CD4-positive, alpha-beta T cell treated with Interferon gamma for 1 hour (primary cell): ENCODE results near the gene MST1.
"Not testable (repeated sequence)": the region's sequence is repeated elsewhere in the genome, so short reads cannot be mapped to it uniquely, and the experiment has no call there.

Experiments used
- DNase-seq: peaks from one replicate; pipeline ENCODE4 v3.0.0-alpha.2; 2020

The MST1 gene

DNA sequence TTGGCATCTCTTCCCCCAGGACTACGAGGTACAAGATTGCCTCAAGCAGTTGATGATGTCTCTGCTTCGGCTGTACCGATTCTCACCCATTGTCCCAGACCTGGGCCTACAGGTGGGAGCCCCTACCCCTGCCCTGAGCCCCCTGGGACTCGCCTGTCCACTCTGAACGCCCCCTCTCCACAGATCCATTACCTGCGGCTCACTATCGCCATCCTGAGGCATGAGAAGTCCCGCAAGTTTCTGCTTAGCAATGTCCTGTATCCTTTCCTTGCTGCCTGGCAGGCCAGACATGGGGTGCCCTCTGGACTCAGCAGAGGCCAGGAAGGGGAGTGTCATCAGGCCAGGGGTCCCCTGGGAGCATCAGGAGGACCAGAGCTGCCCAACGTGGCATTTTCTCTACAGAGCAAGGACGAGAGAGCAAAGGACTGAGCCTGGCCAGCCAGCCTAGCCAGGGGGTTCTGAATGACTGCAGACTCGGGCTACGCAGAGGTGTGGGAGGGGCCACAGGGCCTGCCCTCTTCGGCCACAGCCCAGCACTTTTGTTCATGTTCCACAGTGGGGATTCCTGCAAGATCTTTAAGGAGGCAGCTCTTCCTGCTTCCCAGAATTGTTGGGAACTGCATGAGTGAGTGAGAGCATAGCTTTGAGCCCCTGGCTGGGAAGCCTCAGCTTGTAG lies 11.3 kb upstream of the MST1 start:
- DNase-seq, result no peak

DNA sequence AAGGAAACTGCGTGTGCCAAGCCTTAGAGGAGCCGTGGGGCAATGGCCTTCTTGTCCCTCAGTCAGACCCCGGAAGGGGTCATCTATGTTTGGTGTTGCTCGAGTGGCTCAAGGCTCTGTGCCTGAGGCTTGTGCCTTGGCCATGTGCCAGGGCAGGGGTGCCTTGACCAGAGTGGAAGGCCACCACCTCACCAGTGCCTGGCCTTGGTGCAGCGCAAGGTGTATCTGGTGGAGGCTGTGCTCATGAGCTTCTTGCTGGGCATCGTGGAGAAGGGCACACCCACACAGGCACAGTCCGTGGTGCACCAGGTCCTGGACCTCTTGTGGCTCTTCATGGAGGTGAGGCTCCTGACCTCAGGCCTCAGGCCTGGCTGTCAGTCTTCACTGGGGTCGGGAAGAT lies 10.7 kb upstream of the MST1 start:
- DNase-seq, result no peak

DNA sequence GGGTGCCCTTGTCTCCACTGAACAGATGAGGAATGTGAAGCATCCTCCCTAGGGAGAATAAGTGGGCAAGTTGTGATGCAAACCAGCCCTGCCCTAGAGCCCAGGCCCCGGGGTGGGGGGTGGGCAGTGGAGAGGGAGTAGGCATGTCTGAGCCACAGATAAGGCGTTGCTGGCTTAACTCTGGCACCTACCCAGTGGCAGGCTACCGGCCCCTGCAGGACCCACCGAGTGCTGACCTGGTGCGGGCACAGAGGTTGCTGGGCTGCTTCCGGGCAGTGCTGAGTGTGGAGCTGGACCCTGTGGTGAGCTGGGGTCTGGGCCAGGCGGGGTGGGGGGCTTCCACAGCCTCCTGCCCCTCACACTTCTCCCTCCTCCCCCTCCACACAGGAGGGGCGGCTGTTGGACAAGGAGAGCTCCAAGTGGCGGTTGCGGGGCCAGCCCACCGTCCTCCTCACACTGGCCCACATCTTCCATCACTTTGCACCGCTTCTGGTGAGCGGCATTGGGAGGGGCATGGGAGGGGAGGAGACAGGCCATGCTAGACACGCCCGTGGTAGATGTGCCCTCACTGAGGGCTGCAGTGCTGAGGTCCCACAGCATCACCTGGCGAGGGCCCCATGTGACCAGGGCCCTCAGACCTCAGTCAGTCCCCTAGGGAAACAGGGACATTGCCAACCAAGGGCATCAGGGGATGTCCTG lies 10.2 kb upstream of the MST1 start:
- DNase-seq, result no peak

DNA sequence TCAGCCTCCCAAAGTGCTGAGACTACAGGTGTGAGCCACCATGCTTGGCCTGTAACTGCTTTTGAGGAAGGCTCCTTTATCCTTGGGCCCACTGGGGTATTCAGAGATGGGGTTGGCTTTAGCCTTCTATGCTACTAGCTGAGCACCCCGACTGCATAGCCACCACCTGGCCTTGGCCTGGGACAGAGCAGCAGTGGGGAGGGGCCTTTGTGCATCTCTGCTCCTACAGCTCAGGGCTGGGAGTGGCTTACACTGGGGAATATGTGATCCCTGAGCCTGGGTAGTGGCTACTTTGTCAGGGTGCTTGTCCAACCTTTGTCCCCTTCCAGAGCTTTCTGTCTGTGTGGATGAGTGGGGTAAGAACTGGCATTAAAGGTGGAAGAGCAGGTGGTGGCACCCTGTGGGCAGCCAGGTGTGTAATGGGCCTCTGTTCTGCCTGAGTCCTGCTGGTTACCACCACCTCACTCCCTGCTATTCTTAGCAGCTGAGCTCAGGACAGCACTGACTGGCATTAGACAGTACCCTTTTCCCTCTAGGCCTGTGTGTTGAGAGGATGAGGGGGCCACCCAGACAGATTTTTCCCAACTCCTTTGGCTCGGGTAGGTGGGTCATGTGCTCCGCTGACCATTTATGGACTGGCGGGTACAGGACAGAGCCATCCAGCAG lies 6.2 kb upstream of the MST1 start:
- not testable (repeated sequence) for DNase-seq

DNA sequence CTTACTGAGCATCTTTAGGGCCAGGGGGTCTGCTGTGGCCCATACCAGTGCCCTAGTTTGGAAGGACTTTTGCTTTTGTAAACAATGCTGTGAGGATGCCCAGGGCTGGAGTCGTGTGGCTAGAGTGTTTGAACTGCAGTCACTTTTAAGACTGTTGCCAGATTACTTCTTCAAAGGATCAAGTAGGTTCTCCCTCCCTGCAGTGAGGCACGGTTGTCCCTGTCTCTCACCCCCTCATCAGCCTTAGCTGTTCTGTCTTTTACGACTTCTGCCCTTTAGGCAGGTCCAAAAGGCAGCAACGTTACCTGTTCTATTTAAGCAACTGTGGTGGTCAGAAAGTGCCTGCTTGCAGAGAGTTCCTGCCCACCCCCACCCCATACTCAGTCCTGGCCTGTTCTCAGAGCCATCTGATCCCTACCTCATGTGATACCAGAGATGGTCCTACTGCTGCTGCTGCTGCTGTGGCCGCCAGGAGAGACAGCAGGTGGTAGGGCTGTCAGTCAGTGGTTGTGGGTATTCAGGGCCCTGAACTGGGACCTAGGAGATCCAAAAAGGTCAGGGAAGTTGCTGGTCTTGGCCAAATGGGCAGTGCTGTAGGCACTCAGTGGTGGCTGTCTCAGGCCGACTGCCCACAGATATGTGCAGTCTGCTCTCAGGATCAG lies 5.3 kb upstream of the MST1 start:
- DNase-seq, result not testable (repeated sequence)

DNA sequence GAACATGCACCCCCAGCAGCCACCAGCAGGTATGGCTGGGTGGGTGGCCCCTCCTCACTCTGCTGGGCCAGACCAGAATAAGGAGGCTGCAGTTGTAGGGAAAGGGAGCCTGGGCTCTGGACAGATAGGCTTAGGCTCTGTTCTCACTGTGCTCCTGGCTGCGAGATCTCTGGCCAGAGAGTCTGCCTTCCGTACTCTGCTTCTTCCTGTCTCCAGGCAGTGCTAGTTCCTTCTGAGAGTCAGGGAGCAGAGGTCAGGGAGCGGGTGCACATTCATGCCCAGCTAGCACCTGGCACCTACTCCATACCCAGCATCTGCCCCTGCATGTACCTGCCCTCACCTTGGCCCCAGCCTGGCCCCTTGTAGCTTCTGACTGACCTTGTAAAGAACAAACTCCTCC lies 2.2 kb upstream of the MST1 start:
- DNase-seq, result not testable (repeated sequence)

DNA sequence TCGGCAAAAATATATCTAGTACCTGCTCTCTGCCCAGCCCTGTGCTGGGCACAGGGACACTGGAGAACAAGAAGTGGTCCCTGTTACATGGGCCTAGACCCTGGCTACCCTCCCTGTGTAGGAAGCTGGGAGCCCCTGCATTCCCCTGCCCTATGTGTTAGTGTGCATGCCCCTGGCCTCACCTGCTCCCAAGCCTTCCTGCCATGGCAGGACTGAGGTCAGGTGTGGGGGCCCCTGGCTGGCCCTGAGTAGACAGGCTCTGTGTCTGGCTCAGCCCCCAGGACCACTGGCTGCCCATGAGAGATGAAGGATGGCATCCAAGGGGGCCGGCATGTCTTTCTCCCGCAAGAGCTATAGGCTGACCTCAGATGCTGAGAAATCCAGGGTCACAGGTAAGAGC lies 1.6 kb upstream of the MST1 start:
- DNase-seq, result not testable (repeated sequence)

DNA sequence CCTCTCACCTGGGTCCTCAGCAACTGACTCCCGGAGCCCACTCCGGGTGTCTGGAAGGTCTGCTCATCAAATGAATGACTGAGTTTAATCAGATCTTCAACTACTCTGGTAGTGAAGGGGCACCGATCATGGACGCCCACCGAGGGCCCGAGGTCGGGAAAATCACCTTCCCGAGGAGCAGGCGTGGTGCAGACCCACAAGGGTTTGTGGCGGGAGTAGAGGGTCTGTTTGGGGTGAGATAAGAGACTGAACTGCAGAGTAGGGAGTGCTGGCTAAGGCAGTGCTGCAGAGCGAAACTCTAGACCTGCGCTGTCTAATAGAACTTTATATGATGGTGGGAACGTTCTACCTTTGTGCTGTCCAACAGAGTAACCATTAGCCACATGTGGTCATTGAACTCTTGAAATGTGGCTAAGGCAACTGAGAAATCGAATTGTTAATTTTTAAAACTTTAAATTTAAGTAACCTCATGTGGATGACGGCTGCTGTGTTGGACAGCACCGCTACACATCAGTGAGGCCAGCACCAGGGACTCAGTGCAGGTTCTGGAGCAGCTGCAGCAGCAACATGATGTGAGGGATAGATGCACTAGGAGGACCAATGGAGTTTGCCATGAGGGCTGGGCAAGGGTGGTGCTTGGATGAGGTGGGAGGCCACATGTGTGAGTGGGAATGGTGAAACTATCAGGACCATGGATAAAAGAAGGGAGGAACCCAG lies 792 bp upstream of the MST1 start:
- DNase-seq, result not testable (repeated sequence)

DNA sequence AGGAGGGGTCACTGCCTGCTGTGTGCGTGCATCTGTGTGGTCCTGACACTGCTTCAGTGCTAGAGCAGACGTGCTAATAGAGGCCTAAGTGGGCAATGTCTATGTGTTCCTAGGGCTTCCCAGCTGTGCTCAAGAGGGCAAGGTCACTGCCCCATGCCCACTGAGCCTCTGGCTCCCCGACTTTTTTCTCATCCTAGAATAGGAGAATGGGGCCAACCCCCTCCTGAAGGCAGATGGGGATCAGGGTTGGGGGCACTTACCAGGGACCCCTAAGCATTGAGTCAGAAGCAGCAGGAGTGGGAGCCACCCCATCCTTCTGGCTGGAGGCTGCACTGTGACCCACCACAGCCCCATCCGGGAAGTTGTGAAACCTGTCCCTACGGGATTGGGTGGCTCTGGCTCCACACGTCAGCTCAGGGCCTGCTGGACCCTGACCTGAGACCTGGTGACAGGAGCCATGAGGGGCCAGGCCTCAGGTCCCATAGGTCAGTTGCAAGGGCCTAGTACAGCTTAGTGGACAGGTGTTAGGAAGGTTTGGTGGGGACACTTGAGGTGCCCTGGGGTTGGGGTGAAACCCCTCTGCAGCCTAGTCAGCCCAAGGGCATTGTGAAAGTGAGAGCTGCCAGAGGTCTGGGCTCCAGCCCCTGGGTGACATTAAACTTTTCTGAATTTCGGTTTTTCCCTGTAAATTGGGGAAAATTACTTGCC lies 782 bp downstream of the MST1 start:
- not testable (repeated sequence) for DNase-seq

DNA sequence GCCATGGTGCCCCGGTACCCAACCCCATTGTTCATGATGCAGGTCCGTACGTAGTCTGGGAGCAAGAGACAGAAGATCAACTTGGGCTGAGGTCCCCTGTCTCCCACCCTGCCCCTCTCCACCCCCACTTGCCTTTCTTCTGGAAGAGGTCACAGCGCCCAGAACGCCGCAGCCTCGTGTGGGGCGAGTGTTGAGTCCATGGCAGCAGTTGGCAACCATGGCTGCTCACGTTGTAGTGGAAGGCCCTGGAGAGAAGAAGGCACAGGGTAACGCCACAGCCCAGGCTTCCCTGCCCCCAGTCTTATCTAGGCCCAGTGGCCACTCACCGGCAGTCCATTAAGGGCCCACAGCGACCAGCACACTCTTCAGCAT lies 1.9 kb downstream of the MST1 start:
- not testable (repeated sequence) for DNase-seq

DNA sequence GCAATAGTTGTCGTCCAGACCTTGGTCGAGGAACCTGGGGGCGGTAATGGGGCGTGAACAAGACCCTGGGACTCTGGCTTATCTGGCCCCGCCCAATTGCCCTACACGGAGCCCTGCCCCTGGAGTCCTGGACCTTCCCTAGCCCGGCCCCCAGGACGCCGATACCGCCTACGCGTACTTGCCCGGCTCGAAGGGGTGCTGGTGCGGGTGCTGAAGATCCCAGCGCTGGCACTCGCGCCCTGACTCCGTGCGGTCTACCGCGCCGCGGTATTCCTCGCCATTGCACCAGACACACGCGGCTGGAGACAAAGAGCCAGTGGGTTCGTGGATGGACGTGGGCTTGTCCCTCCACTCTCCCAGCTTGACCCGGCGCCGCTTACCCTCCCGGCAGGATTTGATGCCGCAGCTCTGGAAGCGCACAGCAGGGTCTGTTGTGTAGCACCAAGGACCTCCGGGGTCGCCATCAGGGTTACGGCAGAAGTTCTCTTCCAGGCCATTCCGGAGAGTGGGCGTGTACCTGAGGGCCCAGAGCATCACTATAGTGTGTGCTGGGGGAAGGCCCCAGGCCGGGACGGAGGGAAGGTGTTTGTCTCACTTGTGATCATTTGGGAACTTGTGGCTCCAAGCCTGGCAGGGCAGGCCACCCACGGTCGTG lies 2.4 kb downstream of the MST1 start:
- peak; percentile 32 for DNase-seq

DNA sequence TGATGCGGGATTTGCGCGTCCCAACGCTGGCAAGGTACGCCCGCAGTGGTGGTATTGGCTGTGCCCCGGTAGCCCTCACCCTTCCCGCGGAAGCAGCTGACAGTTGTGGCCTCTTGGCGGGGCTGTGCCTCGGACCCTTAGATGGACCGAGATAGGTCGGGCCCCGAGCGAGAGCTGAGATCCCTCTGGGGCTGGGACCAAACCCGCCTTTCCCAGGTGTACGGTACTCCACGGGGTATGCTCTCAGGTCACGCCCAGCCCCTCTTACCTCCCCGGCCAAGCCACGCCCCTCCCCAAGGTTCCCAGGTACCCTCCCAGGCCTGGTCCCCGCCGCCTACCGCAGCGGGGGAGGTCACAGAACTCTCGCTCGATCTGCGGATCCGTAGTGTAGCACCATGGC lies 2.9 kb downstream of the MST1 start:
- DNase-seq, result not testable (repeated sequence)

DNA sequence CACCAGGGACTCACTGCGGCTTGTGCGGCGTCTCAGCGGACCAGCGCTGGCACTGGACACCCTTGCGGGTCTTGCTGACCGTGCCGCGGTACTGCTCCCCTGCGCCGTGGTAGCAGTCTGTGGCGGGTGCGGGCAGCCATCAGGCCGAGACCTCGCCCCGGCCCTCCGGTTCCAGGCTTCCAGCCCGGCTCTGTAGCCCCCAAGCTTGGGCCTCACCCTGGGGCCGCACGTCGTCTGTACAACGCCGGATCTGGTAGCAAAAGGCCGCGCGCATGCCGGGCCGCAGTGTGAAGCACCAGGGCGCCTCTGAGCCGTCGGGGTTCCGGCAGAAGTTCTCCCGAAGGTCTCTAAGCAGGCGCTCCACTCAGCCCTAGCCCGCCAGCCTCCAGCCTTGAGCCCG lies 3.4 kb downstream of the MST1 start:
- DNase-seq, result not testable (repeated sequence)

DNA sequence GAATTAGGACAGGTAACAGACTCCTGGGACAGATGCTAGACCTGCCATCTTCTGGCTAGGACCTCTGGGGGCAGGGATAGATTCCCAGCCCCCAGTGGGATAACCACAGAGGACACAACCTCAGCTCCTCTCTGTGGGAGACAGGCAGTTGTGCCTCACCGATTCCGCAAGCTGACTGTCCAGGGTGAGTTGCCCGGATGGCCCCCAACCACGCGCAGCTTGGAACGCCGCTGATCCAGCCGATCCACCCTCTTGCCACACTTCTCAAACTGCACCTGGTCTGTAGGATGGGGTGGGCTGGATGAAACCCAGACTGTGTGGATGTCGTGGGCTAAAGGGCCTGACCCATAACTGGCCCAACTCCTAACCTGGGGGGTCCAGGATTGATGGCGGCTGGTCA lies 4.2 kb downstream of the MST1 start:
- not testable (repeated sequence) for DNase-seq

DNA sequence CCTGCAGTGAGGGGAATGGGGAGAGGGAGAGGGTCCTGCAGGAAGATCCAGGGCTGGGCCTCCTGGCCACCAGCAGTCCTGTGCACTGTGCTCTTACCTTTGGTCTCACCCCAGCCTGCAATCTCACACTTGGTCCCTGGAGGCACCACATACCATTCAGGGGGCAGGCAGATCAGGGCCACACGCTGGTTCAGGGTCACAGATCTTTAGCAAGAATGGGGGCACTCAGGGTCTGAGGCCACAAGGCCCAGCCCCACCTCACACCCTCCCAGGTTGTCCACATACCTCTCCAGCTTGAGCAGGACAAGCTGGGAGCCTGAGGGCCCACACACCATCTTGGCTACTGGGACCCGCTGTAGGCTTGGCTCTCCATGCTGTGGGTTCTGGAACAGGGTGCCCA lies 4.8 kb downstream of the MST1 start:
- DNase-seq, result not testable (repeated sequence)

DNA sequence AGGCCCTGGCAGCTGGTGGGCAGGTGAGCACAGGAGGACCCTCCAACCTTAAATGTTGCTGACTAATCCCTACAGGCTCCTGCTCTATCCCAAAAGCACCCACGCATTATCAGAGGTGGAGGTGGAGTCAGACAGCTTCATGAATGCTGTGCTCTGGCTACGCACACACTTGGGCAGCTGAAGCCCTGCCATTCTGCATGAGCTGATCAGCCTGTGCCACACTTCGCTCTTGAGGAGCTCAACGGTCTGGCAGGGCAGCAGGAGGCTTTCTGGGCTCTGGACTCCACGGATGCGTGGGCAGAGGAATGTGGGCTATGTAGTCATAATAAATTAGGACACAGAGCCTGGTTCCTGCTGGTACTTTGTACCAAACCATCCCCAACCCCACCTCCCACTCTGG lies 6.1 kb downstream of the MST1 start:
- DNase-seq, result no peak

DNA sequence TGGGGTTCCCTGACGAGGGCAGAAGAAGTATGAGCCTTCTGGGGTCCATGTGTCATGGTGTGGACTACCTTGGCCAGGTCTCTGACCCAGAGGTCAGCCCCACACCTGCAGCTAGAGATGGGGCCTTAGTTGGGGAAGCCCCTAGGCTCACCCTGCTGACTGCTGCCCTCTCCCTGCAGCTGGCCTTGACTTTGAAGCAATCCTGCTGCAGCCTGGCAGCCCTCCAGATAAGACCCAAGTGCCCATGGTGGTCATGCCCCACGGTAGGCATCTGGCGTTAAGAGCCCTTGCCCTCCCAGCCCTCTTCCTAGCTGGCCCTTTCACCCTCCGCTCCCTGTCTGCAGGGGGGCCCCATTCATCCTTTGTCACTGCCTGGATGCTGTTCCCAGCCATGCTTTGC lies 7.7 kb downstream of the MST1 start:
- DNase-seq, result no peak

DNA sequence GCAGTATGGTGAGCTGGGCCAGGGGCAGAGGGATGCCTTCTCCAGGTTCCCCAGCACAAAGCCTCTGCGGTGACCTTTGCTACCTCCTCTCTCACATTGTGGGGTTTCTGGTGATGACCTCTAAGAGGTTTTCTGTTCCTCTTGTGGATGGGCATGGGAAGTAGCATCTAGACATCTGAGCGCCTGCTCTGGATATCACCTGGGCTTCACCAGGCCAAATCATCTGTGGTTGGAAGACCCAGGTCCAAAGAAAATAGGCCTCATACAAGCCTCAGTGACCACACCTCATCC lies 8.1 kb downstream of the MST1 start:
- DNase-seq, result no peak

DNA sequence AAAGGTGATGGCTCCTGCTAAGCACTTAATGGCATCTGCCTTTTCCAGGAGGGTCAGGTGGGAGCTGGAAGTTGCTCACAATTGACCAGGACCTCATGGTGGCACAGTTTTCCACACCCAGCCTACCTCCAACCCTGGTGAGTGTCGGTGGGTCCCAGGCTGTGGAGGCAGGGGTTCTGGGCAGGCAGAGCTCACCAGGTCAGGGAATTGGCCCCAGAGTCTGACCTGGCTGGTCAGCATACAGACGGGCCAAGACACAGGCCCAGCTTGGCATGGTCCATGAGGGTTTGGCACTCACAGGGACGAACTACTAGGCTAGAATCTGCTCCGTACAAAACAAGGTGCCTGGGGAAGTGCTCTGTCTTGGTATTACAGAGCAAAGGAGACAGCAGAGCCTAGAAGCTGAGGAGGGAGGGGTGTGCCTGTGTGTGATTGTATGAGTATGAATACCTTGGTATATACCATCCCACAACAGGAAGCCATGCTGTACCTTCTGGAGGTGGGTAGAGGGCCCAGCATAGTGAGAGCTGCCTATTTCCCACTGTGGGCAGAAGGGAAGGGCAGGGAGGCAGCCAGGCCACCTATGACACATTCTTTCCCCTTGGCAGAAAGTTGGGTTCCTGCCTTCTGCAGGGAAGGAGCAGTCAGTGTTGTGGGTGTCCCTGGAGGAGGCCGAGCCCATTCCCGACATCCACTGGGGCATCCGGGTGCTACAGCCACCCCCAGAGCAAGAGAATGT lies 8.6 kb downstream of the MST1 start:
- no peak for DNase-seq

DNA sequence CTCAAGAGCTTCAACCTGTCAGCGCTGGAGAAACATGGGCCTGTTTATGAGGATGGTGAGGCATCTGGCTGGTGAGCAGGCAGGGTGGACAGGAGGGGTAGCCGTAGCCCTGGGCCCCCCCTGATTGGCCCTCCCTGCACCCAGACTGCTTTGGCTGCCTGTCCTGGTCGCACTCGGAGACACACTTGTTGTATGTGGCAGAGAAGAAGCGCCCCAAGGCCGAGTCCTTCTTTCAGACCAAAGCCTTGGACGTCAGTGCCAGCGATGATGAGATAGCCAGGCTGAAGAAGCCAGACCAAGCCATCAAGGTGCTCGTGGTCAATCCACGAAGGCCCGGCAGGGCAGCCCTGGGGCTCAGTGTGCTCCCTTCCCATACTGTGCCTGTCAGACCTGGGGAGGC lies 13.4 kb downstream of the MST1 start:
- DNase-seq, result no peak

DNA sequence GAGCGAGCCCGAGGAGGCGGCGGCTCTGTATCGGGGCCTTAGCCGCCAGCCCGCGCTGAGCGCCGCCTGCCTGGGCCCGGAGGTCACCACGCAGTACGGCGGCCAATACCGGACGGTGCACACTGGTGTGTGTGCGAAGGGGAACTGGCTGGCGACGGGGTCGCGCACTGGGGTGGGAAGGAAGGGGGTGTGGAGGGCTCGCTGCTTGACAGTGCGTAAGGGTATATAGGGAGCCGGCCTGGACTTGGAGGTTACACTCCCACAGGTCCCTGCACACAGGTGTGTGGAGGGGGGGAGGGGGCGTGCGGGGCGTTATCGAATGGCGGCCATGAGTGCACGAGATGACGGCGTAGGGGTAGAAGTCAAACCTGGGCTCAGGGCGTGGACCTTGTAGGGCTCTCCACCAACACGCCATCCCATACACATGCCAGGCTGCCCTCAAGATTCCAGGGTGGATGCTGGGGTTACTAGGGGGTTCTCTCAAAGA lies 14.7 kb downstream of the MST1 start:
- no peak for DNase-seq
